ENCODE measurements around the gene TSHR.

TSHR gene

GRCh38 chr14:81138429-81138828 is 183.0 kb downstream of the TSHR start:
- no peak overlapping the region for H3K4me3 ChIP-seq
- no peak for TF ChIP-seq Cebpa-rat (IDR thresholded peaks at IDR 0.05)
- H3K27ac ChIP-seq = no peak overlapping the region
- H3K9me3 ChIP-seq (replicated peaks in 1 of 11) = peaks cover 12 to 32% (median 19%) of the 10 kb centered on the region in 11 experiments; a peak in 21 of 22 replicates
- H3K4me2 ChIP-seq = no peak overlapping the region
- no peaks in the 10 kb centered on the region for H4K20me1 ChIP-seq
- H3K4me1 ChIP-seq = peaks cover 0 to 14% (median 0%) of the 10 kb centered on the region in 10 experiments; a peak in 6 of 20 replicates
- no peaks in the 10 kb centered on the region for H3K27me3 ChIP-seq
- H3K36me3 ChIP-seq = no peaks in the 10 kb centered on the region
- H3K9ac ChIP-seq = no peak overlapping the region

GRCh38 chr14:81141426-81141825 is 186.0 kb downstream of the TSHR start:
- Histone ChIP-seq H3K36me3 (no peaks in the 10 kb centered on the region), H4K20me1 (no peaks in the 10 kb centered on the region), H3K4me3 (no peak overlapping the region), H3K4me2 (peak overlapping the region in 4 of 11 experiments; percentile 28 to 51 (median 43); a peak in 8 of 22 replicates), H3K9ac (no peak overlapping the region), H3K27me3 (no peaks in the 10 kb centered on the region), H3K27ac (no peak overlapping the region), H3K9me3 (replicated peaks in 1 of 11) (peaks cover 0 to 16% (median 3%) of the 10 kb centered on the region in 11 experiments; a peak in 7 of 22 replicates), H3K4me1 (peaks cover 0 to 14% (median 2%) of the 10 kb centered on the region in 10 experiments; a peak in 11 of 20 replicates)
- TF ChIP-seq Cebpa-rat (IDR thresholded peaks at IDR 0.05) = no peak

- Histone ChIP-seq H3K36me3 (no peaks in the 10 kb centered on the region), H3K4me2 (no peak overlapping the region), H4K20me1 (no peaks in the 10 kb centered on the region), H3K4me1 (peaks cover 13 to 31% (median 15%) of the 10 kb centered on the region in 10 experiments), H3K27ac (no peak overlapping the region), H3K9me3 (replicated peaks in 1 of 11) (peaks cover 0 to 16% (median 3%) of the 10 kb centered on the region in 11 experiments; a peak in 7 of 22 replicates), H3K4me3 (no peak overlapping the region), H3K27me3 (no peaks in the 10 kb centered on the region), H3K9ac (no peak overlapping the region)
- no peak for TF ChIP-seq Cebpa-rat (IDR thresholded peaks at IDR 0.05)
Measured at GRCh38 chr14:81143793-81144192, 188.4 kb downstream of the TSHR start.

- peaks cover 13 to 31% (median 15%) of the 10 kb centered on the region in 10 experiments for H3K4me1 ChIP-seq
- no peak overlapping the region for H3K9ac ChIP-seq
- TF ChIP-seq Cebpa-rat (IDR thresholded peaks at IDR 0.05) = no peak
- no peaks in the 10 kb centered on the region for H3K27me3 ChIP-seq
- H3K36me3 ChIP-seq = no peaks in the 10 kb centered on the region
- H3K9me3 ChIP-seq (replicated peaks in 1 of 11) = peaks cover 0 to 16% (median 4%) of the 10 kb centered on the region in 11 experiments; a peak in 7 of 22 replicates
- H4K20me1 ChIP-seq = no peaks in the 10 kb centered on the region
- no peak overlapping the region for H3K27ac ChIP-seq
- H3K4me2 ChIP-seq = no peak overlapping the region
- H3K4me3 ChIP-seq = no peak overlapping the region
Measured at GRCh38 chr14:81144824-81145603, 189.6 kb downstream of the TSHR start.

- H3K4me2 ChIP-seq = peak overlapping the region; percentile 43 to 72 (median 64)
- no peaks in the 10 kb centered on the region for H3K36me3 ChIP-seq
- peaks cover 13 to 21% (median 17%) of the 10 kb centered on the region in 10 experiments for H3K4me1 ChIP-seq
- no peaks in the 10 kb centered on the region for H3K27me3 ChIP-seq
- 0 out of 22 replicates have a peak overlapping the region, but pooled peaks of 1 of the 11 experiments have one; percentile 1 for H3K9ac ChIP-seq
- H3K4me3 ChIP-seq = no peak overlapping the region
- H4K20me1 ChIP-seq = no peaks in the 10 kb centered on the region
- H3K9me3 ChIP-seq (replicated peaks in 1 of 11) = peaks cover 0 to 13% (median 5%) of the 10 kb centered on the region in 11 experiments; a peak in 7 of 22 replicates
- no peak for TF ChIP-seq Cebpa-rat (IDR thresholded peaks at IDR 0.05)
- no peak overlapping the region for H3K27ac ChIP-seq
Measured at GRCh38 chr14:81147140-81147897, 191.9 kb downstream of the TSHR start.

- H4K20me1 ChIP-seq = no peaks in the 10 kb centered on the region
- H3K27me3 ChIP-seq = no peaks in the 10 kb centered on the region
- H3K9ac ChIP-seq = no peak overlapping the region
- H3K4me3 ChIP-seq = no peak overlapping the region
- peaks cover 13 to 29% (median 22%) of the 10 kb centered on the region in 10 experiments for H3K4me1 ChIP-seq
- no peak overlapping the region for H3K4me2 ChIP-seq
- no peak overlapping the region for H3K27ac ChIP-seq
- no peak for TF ChIP-seq Cebpa-rat (IDR thresholded peaks at IDR 0.05)
- no peaks in the 10 kb centered on the region for H3K36me3 ChIP-seq
- H3K9me3 ChIP-seq (replicated peaks in 1 of 11) = peaks cover 0 to 5% (median 2%) of the 10 kb centered on the region in 11 experiments; a peak in 4 of 22 replicates
Measured at GRCh38 chr14:81148635-81149034, 193.2 kb downstream of the TSHR start.

GRCh38 chr14:81153187-81153586 is 197.8 kb downstream of the TSHR start:
- no peaks in the 10 kb centered on the region for H3K36me3 ChIP-seq
- no peaks in the 10 kb centered on the region for H3K27me3 ChIP-seq
- TF ChIP-seq Cebpa-rat (IDR thresholded peaks at IDR 0.05) = no peak
- H3K9ac ChIP-seq = no peak overlapping the region
- peaks cover 0 to 30% (median 8%) of the 10 kb centered on the region in 10 experiments; a peak in 11 of 20 replicates for H3K4me1 ChIP-seq
- H3K4me2 ChIP-seq = peak overlapping the region in 3 of 11 experiments; percentile 39 to 49 (median 43); a peak in 3 of 22 replicates
- H4K20me1 ChIP-seq = no peaks in the 10 kb centered on the region
- H3K4me3 ChIP-seq = no peak overlapping the region
- H3K27ac ChIP-seq = no peak overlapping the region
- 0 out of 22 replicates have a peak, but pooled peaks cover 0 to 5% (median 0%) of the 10 kb centered on the region in 11 experiments for H3K9me3 ChIP-seq (replicated peaks in 1 of 11)

GRCh38 chr14:81157431-81157830 is 202.0 kb downstream of the TSHR start:
- Histone ChIP-seq H3K4me2 (peak overlapping the region in 4 of 11 experiments; percentile 10 to 59 (median 31); a peak in 4 of 22 replicates), H4K20me1 (no peaks in the 10 kb centered on the region), H3K4me1 (peaks cover 0 to 31% (median 5%) of the 10 kb centered on the region in 10 experiments; a peak in 11 of 20 replicates), H3K27ac (peak overlapping the region in 1 of 11 experiments; percentile 3; a peak in 2 of 22 replicates), H3K27me3 (no peaks in the 10 kb centered on the region), H3K36me3 (no peaks in the 10 kb centered on the region), H3K4me3 (no peak overlapping the region), H3K9me3 (replicated peaks in 1 of 11) (peaks cover 0 to 6% (median 4%) of the 10 kb centered on the region in 11 experiments; a peak in 6 of 22 replicates), H3K9ac (no peak overlapping the region)
- TF ChIP-seq Cebpa-rat (IDR thresholded peaks at IDR 0.05) = no peak

GRCh38 chr14:81161088-81161487 is 205.7 kb downstream of the TSHR start:
- no peak for TF ChIP-seq Cebpa-rat (IDR thresholded peaks at IDR 0.05)
- peaks cover 0 to 47% (median 9%) of the 10 kb centered on the region in 10 experiments; a peak in 13 of 20 replicates for H3K4me1 ChIP-seq
- H3K4me3 ChIP-seq = no peak overlapping the region
- no peak overlapping the region; a peak in 1 of 22 replicates for H3K27ac ChIP-seq
- no peak overlapping the region for H3K9ac ChIP-seq
- no peaks in the 10 kb centered on the region for H3K36me3 ChIP-seq
- no peak overlapping the region for H3K4me2 ChIP-seq
- peaks cover 0 to 6% (median 4%) of the 10 kb centered on the region in 11 experiments; a peak in 6 of 22 replicates for H3K9me3 ChIP-seq (replicated peaks in 1 of 11)
- H3K27me3 ChIP-seq = no peaks in the 10 kb centered on the region
- H4K20me1 ChIP-seq = no peaks in the 10 kb centered on the region
